CD14-positive monocyte (primary cell): Measurements from ENCODE around the gene ZNF418. TPM values are rescaled to one million over a fixed set of nuclear protein-coding genes. Genes with fewer than 3 reads are reported as not detected.

Experiments
- DNase-seq, 3 donors: peaks; one replicate each; pipeline ENCODE4 v3.0.0-alpha.2; 2011 to 2022
- H2AFZ ChIP-seq: 2 replicates; pipeline ENCODE4 v1.6.0; 2012; ENCODE audit warnings: mild to moderate bottlenecking, low read depth, low read length, inconsistent platforms; ENCODE audit not compliant: insufficient read depth, poor library complexity, severe bottlenecking
- H3K27ac ChIP-seq, 2 donors: 1 replicate in 1 of 2; 2 replicates in 1 of 2; pipeline ENCODE4 v1.5.1; 2012 to 2013; ENCODE audit warnings: low read length in 2 of 2, control low read depth in 1 of 2, inconsistent platforms in 1 of 2, low read depth in 1 of 2, mild to moderate bottlenecking in 1 of 2
- H3K27me3 ChIP-seq, 2 donors: one replicate each; pipeline versions ENCODE4 v1.6.0 to v1.6.1; 2011 to 2013; ENCODE audit warnings: low read length in 2 of 2; ENCODE audit not compliant: control insufficient read depth in 2 of 2, insufficient read depth in 2 of 2
- H3K36me3 ChIP-seq, 2 donors: replicated peaks in 1 of 2; 1 replicate in 1 of 2; 2 replicates in 1 of 2; pipeline versions ENCODE4 v1.5.1 to v1.6.1; 2012 to 2013; ENCODE audit warnings: low read length in 2 of 2, control low read depth in 1 of 2, inconsistent platforms in 1 of 2, mild to moderate bottlenecking in 1 of 2; ENCODE audit not compliant: insufficient read depth in 2 of 2, control insufficient read depth in 1 of 2
- H3K4me1 ChIP-seq, 2 donors: 1 replicate in 1 of 2; 2 replicates in 1 of 2; pipeline versions ENCODE4 v1.5.1 to v1.6.1; 2012 to 2013; ENCODE audit warnings: low read length in 2 of 2, control low read depth in 1 of 2, inconsistent platforms in 1 of 2, mild to moderate bottlenecking in 1 of 2, moderate library complexity in 1 of 2; ENCODE audit not compliant: insufficient read depth in 2 of 2, control insufficient read depth in 1 of 2
- H3K4me2 ChIP-seq: replicated peaks from 2 replicates; pipeline ENCODE3; 2012; ENCODE audit warnings: low read length, moderate library complexity, mild to moderate bottlenecking; ENCODE audit not compliant: poor library complexity, severe bottlenecking; ENCODE audit errors: extremely low read depth
- H3K4me3 ChIP-seq, 3 experiments: fragments of 200-600 bp in 1 of 3; sonication (generic) in 1 of 3; replicated peaks in 1 of 3; 1 replicate in 2 of 3; 2 replicates in 1 of 3; pipeline ENCODE4 v1.5.1; 2011 to 2013; ENCODE audit warnings: low read length in 3 of 3, mild to moderate bottlenecking in 3 of 3, control low read depth in 2 of 3, low read depth in 2 of 3, inconsistent platforms in 1 of 3, moderate library complexity in 1 of 3
- H3K79me2 ChIP-seq: 2 replicates; pipeline ENCODE4 v1.6.0; 2012; ENCODE audit warnings: mild to moderate bottlenecking, control low read depth, inconsistent platforms, low read length, moderate library complexity; ENCODE audit not compliant: insufficient read depth
- H3K9ac ChIP-seq: 2 replicates; pipeline ENCODE4 v1.6.0; 2017; ENCODE audit warnings: low read length, mild to moderate bottlenecking; ENCODE audit not compliant: insufficient read depth, poor library complexity, severe bottlenecking
- H3K9me3 ChIP-seq, 2 donors: replicated peaks in 1 of 2; 1 replicate in 1 of 2; 2 replicates in 1 of 2; pipeline versions ENCODE4 v1.5.1 to v1.6.1; 2012 to 2013; ENCODE audit warnings: low read length in 2 of 2, control low read depth in 1 of 2; ENCODE audit not compliant: control insufficient read depth in 1 of 2, insufficient read depth in 1 of 2
- H4K20me1 ChIP-seq: 2 replicates; pipeline ENCODE4 v1.6.0; 2012; ENCODE audit warnings: mild to moderate bottlenecking, low read length, control low read depth, moderate library complexity; ENCODE audit not compliant: insufficient read depth
- H3K27ac Mint-ChIP-seq, 7 donors: one replicate each; pipeline ENCODE4 v1.8.0; 2020; ENCODE audit warnings: mild to moderate bottlenecking in 7 of 7, mixed read lengths in 7 of 7, moderate library complexity in 6 of 7, inconsistent platforms in 2 of 7
- H3K27me3 Mint-ChIP-seq, 3 donors: one replicate each; pipeline ENCODE4 v1.8.0; 2021 to 2022; ENCODE audit warnings: low read depth in 3 of 3, mild to moderate bottlenecking in 3 of 3, mixed read lengths in 3 of 3, moderate library complexity in 3 of 3, inconsistent platforms in 1 of 3
- H3K36me3 Mint-ChIP-seq, 2 donors: one replicate each; pipeline ENCODE4 v1.8.0; 2020; ENCODE audit warnings: mixed read lengths in 2 of 2, inconsistent platforms in 1 of 2, mild to moderate bottlenecking in 1 of 2
- H3K4me1 Mint-ChIP-seq: one replicate; pipeline ENCODE4 v1.8.0; 2020; ENCODE audit warnings: mild to moderate bottlenecking, mixed read lengths
- H3K4me3 Mint-ChIP-seq, 2 donors: one replicate each; pipeline ENCODE4 v1.8.0; 2020; ENCODE audit warnings: mild to moderate bottlenecking in 2 of 2, mixed read lengths in 2 of 2, moderate library complexity in 1 of 2
- H3K9me3 Mint-ChIP-seq, 7 donors: one replicate each; pipeline ENCODE4 v1.8.0; 2020 to 2022; ENCODE audit warnings: mixed read lengths in 7 of 7, mild to moderate bottlenecking in 6 of 7, moderate library complexity in 6 of 7, inconsistent platforms in 2 of 7
- CTCF ChIP-seq: fragments of 200-600 bp; IDR thresholded peaks from one replicate; pipeline ENCODE4 v1.8.0; 2022; ENCODE audit warnings: antibody characterized with exemption, mild to moderate bottlenecking
- WGBS: methylation state at CpG from one replicate; pipeline ENCODE4 v1.1.5; 2013; ENCODE audit warnings: missing lambda C conversion rate; ENCODE audit not compliant: insufficient coverage; 5-methylcytosine and 5-hydroxymethylcytosine counted together
- intact Hi-C, 2 donors: fragments of 100-400 bp; cut with micrococcal nuclease; formaldehyde crosslinking; loops; one replicate each; pipeline versions ENCODE4 v1.15.0 to v1.15.1; 2023
- polyA plus RNA-seq, 3 donors: library from polyadenylated mRNA; depleted of rRNA in 1 of 3; unstranded in 2 of 3; stranded (reverse) in 1 of 3; fragments of 300-500 nt in 2 of 3; fragments of >200 nt in 1 of 3; fragmentation: Illumina TruSeq in 2 of 3; gene quantifications; 1 replicate in 2 of 3; 2 replicates in 1 of 3; pipeline ENCODE4 v1.2.3, GENCODE V29; 2012 to 2021

Gene ZNF418
- polyA plus RNA-seq, 3 donors: 0.74 to 1.4 TPM; not detected in 1

GRCh38 chr19:57949702-57950101, 14.5 kb upstream of the ZNF418 start:
- intact Hi-C loops: no loop called here
- H2AFZ ChIP-seq: no peak overlapping the region
- H3K4me1 Mint-ChIP-seq: peaks cover 20% of the 10 kb centered on the region
- no peaks in the 10 kb centered on the region for H3K27me3 ChIP-seq
- no peak overlapping the region for H3K27ac ChIP-seq
- peaks cover 45 to 95% (median 93%) of the 10 kb centered on the region in 7 donors for H3K9me3 Mint-ChIP-seq
- peaks cover 0 to 2% (median 0%) of the 10 kb centered on the region in 3 donors for H3K27me3 Mint-ChIP-seq
- H3K4me1 ChIP-seq: peaks cover 12 to 19% of the 10 kb centered on the region in 2 donors
- H3K9ac ChIP-seq: no peak overlapping the region
- WGBS: 96% methylated on average over 10 of the region's 12 CpGs
- H3K36me3 Mint-ChIP-seq: peaks cover 10 to 12% of the 10 kb centered on the region in 2 donors
- H3K79me2 ChIP-seq: peaks cover 5% of the 10 kb centered on the region
- H3K9me3 ChIP-seq: peaks cover 85 to 91% of the 10 kb centered on the region in 2 donors
- no peak overlapping the region for H3K4me3 Mint-ChIP-seq
- H3K27ac Mint-ChIP-seq: no peak overlapping the region
- peak overlapping the region in 1 of 3 experiments; percentile 17 for H3K4me3 ChIP-seq
- no peaks in the 10 kb centered on the region for H3K36me3 ChIP-seq
- H3K4me2 ChIP-seq: no peak overlapping the region
- no peaks in the 10 kb centered on the region for H4K20me1 ChIP-seq
- no peak for TF ChIP-seq CTCF
- no peak for DNase-seq

GRCh38 chr19:57949296-57949695, 14.1 kb upstream of the ZNF418 start:
- peaks cover 0 to 2% of the 10 kb centered on the region in 2 donors for H3K36me3 ChIP-seq
- H3K4me3 ChIP-seq: peak overlapping the region in 1 of 3 experiments; percentile 17
- H3K4me2 ChIP-seq: no peak overlapping the region
- Mint-ChIP-seq H3K27me3 (peaks cover 0 to 2% (median 0%) of the 10 kb centered on the region in 3 donors), H3K27ac (no peak overlapping the region), H3K9me3 (peaks cover 45 to 95% (median 93%) of the 10 kb centered on the region in 7 donors), H3K4me1 (peaks cover 20% of the 10 kb centered on the region), H3K4me3 (no peak overlapping the region), H3K36me3 (peaks cover 14 to 16% of the 10 kb centered on the region in 2 donors)
- intact Hi-C loops: no loop called here
- 94% methylated on average over 19 of the region's 24 CpGs for WGBS
- no peak overlapping the region for H3K27ac ChIP-seq
- peaks cover 5% of the 10 kb centered on the region for H3K79me2 ChIP-seq
- peaks cover 12 to 19% of the 10 kb centered on the region in 2 donors for H3K4me1 ChIP-seq
- H4K20me1 ChIP-seq: no peaks in the 10 kb centered on the region
- H2AFZ ChIP-seq: no peak overlapping the region
- H3K9me3 ChIP-seq: peaks cover 85 to 91% of the 10 kb centered on the region in 2 donors
- H3K27me3 ChIP-seq: no peaks in the 10 kb centered on the region
- no peak for TF ChIP-seq CTCF
- no peak for DNase-seq
- H3K9ac ChIP-seq: no peak overlapping the region
